Transverse colon (tissue), 3 donors: ENCODE measurements around the gene SMURF2.

ENCODE experiments used
- EP300 ChIP-seq: sonication (generic); formaldehyde crosslinking; IDR thresholded peaks from one replicate; pipeline ENCODE4 v1.6.1; 2017; ENCODE audit warnings: antibody characterized with exemption, low read depth
- POLR2A ChIP-seq: fragments of 450-650 bp; IDR thresholded peaks from one replicate; pipeline ENCODE4 v1.6.1; 2016; ENCODE audit warnings: antibody characterized with exemption, mild to moderate bottlenecking, moderate library complexity
- TF ChIP-seq, protein P1 (sequence below), 5 experiments: fragments of 200-600 bp in 3 of 5; fragments of 450-650 bp in 2 of 5; sonication (generic) in 3 of 5; IDR thresholded peaks; 1 replicate in 2 of 5; 2 replicates in 3 of 5; pipeline ENCODE4 v1.5.1; 2016 to 2017; ENCODE audit warnings: antibody characterized with exemption in 5 of 5, inconsistent platforms in 3 of 5, mild to moderate bottlenecking in 2 of 5, moderate library complexity in 1 of 5

DNA sequence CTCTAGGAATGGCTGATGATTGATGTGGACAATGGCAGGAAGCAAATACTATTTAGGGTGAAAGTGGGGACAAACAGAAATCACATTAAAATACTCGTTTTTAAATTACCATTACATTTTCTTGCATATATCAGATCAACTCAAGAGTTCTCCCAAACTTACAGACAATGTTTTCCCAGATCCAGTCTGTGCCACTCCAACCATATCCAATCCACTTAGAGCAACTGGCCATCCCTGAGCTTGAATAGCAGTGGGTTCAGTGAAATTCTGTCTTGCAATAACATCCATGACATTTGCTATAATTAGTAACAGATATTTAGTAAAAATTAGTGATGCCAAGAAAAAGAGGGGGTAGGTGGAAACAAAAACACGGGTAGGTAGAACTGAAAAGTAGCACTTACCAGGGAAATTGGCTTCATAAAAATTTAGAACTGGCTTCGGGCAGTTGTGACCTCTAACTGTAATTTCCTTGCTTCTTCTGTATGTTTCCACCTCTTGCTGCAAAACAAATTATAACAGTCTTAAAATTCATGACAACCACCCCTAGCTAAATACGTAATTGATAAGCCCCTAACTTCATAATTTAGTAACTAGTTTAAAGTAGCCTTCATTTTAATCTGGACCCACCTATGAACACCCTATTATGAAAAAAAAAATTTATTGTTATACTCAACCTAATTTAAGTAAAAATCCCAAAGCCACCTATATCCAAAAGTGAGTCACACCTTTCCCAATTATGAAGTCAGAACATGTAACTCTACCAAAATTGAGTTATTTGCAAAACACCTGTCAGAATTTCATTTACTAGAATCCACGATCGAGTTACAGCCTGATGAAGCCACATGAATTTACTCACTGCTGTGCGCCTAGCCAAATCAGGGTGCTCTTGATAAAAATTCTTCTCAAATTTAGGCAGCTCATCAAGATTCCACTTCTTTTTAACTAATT, 158.0 kb downstream of the SMURF2 start:
- TF ChIP-seq, protein P1, sequence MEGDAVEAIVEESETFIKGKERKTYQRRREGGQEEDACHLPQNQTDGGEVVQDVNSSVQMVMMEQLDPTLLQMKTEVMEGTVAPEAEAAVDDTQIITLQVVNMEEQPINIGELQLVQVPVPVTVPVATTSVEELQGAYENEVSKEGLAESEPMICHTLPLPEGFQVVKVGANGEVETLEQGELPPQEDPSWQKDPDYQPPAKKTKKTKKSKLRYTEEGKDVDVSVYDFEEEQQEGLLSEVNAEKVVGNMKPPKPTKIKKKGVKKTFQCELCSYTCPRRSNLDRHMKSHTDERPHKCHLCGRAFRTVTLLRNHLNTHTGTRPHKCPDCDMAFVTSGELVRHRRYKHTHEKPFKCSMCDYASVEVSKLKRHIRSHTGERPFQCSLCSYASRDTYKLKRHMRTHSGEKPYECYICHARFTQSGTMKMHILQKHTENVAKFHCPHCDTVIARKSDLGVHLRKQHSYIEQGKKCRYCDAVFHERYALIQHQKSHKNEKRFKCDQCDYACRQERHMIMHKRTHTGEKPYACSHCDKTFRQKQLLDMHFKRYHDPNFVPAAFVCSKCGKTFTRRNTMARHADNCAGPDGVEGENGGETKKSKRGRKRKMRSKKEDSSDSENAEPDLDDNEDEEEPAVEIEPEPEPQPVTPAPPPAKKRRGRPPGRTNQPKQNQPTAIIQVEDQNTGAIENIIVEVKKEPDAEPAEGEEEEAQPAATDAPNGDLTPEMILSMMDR (IDR thresholded peaks at IDR 0.05): no peak
- TF ChIP-seq EP300 (no peak), POLR2A (no peak)
